NCI-H1092 treated with DMSO at 0.1 percent for 48 hours (cell line): Measurements from ENCODE around the gene HECW1.

Experiments
- DNase-seq: peaks from one replicate; lab custom pipeline; 2025; lab: John Stamatoyannopoulos, UW

Gene HECW1

DNA sequence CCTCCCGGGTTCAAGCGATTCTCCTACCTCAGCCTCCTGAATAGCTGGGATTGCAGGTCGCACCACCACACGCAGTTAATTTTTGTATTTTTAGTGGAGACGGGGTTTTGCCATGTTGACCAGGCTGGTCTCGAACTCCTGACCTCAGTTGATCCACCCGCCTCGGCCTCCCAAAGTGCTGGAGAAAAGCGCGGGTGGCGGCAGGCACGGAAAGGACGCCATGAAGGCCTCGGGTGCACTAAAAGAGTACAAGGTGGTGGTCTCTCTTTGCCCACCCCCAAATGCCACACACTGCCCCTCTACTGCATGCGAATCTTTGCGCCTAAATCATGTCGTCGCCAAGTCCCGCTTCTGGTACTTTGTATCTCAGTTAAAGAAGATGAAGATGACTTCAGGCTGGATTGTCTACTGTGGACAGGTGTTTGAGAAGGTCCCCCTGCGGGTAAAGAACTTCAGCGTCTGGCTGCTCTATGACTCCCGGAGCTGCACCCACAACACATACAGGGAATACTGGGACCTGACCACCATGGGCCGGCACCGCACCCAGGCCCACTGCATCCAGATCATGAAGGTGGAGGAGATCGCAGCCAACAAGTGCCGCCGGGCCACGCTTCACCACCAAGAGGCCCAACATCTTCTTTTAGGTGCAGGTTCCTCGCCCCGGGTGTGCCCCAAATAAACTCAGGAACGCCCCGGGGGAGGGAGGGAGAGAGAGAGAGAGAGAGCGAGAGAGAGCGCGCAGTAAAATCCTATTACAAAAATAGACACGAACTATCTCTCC is 161.7 kb downstream of the HECW1 start:
- DNase-seq, result no peak

DNA sequence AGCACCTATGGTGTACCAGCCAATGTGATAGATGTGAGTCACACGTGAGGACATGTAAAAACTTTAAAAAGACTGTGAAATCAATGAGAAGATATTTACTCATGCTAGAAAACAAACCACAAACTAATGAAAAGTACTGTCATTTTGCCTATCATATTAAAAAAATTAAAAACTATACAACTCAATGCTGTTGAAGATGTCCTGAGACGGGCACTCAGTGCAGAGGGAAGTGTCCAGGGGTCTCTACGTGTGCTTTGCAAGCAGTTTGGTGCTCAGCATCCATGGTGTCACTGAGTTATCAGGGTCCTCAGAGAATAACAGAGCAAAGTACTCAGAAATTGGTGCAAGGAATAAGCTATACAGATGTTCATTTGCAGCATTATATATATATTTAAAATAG is 162.3 kb downstream of the HECW1 start:
- DNase-seq, result no peak

DNA sequence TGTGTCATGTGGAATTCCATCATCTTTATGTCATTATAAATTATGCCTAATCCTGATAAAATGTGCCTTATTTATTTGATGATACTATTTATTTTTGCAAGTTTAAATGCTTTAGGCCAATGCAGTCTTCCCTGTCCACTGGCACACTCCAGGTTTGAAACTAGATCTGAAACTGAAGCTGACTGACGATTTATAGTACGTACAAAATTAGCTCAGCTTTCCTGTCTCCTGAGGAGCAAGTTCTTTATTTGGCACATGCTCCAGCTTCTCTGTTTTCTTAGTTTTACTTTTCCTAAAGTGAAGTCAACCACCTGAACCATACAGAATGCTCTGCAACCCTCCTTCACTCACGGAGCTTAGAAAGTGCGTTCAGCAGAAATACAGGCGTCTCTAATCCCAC is 164.1 kb downstream of the HECW1 start:
- no peak for DNase-seq

DNA sequence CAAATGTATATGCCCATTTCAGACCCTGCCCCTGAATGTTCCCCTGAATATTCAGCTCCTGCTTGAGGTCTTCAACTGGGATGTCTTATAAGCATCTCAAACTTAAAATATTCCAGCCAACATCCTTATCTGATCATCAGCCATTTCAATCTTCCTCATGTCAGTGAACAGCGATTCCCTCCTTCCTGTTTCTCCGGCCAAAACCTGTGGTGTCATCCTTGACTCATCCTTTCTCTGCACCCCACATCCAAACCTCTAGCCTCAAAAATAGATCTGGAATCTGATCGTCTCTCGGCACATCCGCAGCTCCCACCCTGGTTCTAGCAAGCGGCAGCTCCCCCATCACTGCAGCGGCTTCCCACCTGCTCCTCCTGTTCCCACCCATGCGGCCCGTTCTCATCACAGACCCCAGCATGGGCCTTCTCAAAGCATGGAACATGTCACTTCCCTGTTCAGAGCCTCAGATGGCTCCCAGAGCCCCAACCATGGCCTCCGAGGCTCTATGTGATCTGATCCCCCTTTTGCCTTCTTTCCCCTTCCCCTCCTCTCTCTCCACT is 165.7 kb downstream of the HECW1 start:
- no peak for DNase-seq

DNA sequence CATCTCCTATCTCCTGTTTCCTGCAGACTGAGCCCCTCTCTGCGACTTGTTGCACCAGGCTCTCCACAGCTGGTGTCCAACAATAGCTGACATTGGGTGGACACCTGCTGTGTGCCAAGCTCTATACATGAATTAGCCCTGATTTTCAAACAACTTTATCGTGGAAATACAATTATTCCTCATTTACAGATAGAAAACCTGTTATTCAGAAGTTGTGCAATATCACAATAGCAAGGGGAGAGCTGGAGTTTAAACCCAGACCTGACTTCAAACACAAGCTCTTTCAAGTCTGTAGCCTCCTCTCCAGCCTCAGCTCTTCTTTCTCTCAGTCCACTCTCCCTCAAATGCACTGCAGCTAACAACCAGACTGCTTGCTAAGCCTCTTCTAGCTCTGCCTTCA is 168.8 kb downstream of the HECW1 start:
- DNase-seq, result no peak

DNA sequence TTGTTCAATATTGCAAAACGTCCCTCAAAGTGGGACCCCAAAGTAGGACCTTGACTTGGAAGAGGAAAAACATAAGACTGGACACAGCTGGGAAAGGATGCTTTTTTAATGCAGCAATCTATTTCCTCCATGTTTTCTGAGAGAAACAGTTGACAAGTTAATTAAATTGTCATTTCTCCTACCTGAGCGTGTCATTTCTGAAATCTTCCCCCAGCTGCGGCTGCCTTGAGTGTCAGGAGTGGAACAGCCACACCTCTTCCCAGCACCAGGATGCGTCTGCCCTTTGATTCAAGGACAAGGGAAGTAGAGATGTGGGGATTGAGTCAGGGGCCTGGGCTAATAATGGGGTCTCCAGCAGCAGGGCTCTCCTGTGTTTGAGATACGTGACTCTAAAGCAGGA is 171.3 kb downstream of the HECW1 start:
- no peak for DNase-seq

DNA sequence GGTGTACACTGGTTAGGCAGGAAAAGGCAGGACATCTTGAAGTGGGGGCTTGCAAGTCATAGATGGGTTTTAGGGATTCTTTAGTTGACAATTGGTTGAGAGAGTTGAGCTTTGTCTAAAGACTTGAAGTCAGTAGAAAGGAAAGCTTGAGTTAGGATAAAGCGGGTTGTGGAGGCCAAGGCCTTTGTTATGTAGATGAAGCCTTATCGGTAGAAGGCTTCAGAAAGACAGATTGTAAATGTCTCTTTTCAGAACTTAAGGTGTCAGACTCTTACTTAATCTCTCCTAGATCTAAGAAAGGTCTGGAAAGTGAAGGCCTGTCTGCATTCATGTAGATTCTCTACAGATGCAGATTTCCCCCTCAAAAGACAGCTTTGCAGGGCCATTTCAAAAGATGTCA is 177.4 kb downstream of the HECW1 start:
- DNase-seq, result no peak

DNA sequence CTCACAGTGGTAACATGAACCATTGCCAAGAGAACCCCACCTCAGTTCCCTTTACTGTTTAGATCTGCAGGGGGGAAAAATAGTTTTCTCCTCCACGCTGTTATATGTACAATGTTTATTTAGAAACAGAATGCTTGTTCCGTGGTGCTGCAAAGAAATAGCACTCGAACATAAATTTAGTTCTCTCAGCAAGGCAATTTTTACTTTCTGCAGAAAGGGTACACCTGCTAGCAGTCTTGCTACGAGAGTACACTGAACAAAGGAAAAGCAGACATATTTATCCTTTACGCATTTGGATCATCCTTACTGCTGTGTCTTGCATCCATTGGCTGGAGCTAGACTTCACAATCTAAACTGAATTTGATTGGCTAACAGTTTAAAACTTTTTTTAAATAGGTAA is 178.5 kb downstream of the HECW1 start:
- no peak for DNase-seq

DNA sequence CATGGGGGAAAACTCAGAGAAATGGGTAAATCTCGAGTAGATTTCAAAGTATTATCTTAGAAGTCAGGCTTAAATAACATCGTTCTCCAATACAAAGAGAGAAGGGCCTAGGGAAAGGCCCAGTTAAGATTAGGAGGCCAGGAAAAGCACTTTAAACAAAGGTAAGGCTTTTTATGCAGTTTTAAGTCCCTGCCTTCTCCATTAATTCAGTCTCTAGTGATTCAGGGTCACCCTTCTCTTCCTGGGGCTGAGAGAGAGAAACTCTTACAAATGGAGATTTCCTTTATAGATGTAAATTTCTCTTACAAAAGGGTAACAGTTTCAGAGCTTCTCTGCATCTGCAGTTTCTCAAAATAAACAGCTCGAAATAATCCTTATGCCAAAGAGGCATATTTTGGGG is 179.3 kb downstream of the HECW1 start:
- DNase-seq, result no peak

DNA sequence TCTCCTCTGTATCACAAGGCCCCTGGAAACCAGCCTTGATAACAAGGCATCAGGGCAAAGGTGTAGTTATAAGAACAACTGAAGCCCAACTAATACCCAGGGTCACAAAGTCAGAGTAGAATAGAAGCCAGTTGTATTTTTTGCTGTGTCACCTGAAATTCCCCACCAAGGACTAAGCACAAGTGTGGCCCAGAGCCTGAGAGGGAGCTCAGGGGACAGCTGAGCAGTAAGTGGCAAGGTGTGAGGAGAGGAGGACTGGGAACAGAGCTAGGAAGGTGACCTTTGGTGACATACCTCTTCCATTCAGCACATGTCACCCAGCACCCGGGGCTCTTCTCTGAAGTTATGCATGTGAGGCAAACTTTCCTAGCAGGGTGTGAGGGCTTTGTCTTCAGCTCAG is 179.9 kb downstream of the HECW1 start:
- DNase-seq, result no peak

DNA sequence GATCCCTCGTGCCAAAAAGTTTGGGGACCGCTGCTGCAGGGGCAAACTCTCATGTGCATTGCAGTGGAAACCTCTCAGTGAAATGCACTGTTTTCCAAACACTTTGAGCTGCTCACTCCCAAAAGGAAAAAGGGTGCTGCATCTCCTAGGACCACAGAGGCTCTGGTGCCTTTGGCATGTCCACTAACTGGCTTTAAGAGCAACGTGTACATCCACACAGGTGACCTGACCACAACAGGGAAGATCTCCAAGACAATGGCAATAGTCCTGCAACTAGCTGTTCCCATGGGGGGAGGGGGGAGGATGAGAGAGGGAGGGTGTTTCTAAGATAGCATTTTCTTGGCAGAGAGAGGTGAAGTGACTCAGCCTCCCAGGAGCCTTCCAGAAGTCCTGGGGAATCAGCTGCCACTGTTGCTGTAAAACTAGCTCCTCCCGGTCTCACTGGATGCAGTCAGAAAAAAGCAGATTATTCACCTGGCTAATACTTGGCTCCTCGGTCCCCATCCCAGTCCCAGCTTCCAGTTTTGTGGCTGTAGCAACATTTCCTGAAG is 181.7 kb downstream of the HECW1 start:
- DNase-seq, result no peak

DNA sequence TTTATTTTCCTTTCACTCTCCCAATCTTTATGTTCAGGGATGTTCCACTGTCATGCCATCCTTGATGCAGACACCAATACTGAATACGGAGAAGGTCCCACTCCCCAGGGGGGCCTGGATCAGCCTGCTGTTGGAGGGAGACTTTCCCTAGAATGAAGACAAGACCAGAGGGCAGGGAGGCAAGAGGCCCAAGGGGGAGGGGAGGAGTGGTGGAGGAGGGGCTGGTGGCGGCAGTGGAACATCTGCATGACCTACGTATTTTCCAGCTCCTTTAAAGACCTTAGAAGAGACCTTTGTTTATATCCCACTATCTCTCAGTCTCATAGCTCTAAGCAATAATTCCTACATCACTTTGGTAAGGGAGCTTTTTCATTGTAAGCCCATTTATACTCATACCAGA is 183.0 kb downstream of the HECW1 start:
- DNase-seq, result no peak

DNA sequence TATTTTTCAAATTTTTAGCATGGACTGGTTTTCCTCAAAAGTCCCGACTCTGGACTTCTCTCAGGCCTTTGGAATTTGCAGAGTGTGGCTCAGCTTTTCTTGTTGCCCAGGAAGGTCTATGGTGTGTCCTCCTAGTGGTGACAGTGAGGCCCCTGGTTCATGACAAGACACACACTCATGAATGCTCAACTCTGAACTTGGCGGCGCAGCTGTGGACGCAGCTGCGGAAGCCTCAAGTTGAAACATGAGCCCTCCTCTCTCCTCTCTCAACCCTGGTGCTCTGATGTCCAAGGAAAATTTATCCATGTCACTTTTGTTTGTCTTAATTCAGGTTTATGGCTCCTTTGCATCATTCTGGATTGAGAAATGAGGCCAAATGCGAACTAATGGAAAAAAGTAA is 183.9 kb downstream of the HECW1 start:
- DNase-seq, result no peak

DNA sequence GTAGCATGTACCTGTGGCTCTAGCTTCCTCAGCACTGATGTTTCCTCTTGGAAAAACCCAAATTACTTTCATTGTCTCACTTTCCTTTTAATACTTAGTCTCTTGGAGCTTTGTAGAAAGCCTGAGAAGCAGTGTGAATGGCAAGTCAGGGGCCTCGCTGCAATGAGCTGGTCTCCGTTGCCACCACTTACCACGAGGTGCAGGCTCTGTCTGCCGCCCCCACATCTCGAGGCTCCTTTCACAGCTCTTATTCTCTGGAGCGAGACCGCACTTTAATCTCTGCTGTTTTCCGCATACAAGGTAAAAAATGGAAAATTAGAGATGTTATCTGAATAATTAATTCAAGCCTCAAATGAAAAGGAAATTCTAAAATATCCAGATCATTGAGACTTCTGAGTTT is 186.2 kb downstream of the HECW1 start:
- DNase-seq, result no peak

DNA sequence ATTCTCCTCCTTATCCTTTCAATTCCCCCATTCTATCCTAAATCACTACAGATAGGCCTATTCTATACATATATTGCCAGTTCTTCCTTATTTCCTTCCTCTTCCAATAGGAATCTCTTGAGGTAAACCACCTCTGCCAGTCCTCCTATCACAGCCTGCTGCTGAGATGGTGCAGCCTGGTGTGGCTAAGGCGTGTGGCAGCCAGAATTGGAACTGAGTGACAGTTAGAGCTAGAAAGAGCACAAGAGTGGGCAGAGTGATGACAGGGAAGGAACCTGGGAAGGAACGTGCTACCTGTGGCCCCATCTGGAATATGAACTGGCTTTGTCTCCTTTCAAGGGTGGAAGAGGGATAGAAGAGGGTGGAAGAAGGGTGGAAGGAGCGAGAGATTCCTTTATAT is 187.7 kb downstream of the HECW1 start:
- no peak for DNase-seq

DNA sequence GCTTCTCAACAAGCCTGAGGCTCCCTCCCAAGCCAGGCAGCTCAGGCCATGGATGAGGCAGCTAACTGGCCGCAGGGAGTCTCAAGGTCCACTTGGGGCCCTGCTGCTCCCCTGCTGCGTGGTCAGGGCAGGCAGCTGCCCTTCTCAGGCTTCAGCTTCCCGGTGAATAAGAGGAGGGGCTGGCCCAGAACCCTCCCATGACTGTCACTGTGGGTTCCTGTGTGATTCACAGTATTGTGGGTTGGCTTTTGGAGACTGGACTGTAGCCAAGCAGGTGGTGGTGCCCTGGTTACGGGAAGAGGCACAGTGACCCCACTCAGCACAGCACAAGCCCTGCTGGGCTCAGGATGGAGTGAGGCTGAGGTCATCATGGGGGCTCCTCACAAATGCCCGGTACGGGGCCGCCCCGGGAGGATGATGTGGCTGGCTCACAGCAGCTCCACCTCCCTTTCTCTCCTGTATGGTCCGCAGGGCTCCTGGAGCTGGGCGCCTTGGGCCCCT is 189.8 kb downstream of the HECW1 start:
- no peak for DNase-seq

DNA sequence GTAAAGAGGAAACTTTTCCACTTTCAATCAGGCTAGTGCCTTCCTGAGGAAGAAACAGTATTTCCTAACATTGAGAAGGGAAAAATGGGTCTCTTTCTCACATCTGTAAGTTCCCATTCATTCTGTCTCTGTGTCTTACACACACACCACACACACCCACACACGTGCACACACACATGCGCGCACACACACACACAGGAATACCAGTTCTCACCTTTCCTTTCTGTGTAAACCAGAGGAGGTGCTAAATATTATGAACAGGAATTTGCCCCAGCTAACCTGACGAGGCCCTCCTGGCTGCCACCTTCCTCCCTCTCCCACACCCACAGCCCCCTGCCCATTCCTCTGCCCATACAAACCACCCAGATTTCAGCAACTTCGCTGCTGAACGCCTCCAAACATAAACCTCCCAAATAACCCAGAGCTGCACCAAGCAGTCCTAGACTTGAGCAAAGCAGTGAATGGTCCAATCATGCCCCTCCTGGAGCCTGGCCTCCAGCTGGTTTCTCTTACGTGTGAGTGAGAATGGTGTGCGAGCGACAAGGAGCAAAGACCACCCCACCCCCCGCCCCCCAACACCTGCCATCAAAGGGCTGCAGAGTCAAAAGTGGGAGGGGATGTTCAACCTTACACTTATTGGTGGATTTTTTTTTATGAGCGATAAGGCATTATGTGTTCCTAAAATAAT is 190.5 kb downstream of the HECW1 start:
- no peak for DNase-seq

DNA sequence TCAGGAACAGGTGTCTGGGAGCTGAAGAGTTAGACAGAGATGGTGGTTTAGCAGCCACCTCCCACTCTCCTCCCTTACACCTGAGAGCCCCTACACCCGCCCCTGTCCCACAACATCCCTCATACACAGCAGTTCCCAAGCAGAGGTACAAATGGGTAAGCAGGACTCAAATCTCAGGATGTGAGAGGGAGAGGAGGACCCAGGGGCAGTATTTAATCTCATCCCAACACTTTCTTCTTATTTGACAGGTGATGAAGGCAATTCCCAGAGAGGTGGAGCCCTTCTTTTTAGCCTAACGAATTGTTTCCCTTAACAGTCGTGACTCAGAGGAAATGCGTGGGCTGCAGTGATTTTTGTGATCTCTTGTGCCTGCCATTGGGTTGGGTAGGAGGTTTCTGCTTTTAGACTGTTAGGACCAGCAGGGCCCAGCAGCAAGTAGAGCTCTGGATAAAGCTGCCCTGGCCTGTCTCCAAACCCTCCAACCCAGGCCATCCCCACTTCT is 191.3 kb downstream of the HECW1 start:
- no peak for DNase-seq

DNA sequence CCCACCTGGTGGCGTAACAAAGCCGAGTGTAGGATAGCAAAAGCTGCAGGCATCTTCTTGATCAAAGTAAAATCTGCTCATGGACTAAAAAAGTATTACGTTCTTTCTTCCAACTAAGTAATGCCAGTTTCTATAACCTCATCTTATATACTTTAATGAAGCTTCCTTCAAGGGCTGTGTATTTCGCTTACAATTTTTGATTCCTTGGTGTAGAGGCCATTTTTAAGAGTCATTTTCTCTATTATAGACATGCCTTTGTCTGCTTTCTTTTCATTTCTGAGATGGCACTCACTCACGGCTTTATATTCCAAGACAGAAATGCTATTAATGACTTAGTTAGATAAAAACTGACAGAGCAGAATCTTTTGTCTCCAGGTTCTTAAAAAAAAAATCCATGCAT is 194.0 kb downstream of the HECW1 start:
- no peak for DNase-seq

DNA sequence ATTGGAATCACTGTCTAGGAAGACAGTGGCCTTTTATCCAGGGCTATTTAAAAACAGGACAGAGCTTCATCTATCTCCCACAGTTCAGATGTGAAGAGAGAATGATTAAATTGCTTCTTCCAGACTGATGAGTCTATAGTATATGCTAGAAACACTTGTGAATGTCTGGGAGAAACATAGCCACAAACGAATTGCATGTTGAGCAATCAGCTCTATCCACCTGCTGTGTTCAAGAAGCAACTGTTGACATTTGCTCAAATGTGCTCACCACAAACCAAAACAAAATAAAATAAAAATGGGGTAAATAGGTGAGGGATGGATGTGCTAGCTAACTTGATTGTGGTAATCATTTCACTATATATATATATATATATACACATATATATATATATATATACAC is 195.1 kb downstream of the HECW1 start:
- DNase-seq, result no peak

DNA sequence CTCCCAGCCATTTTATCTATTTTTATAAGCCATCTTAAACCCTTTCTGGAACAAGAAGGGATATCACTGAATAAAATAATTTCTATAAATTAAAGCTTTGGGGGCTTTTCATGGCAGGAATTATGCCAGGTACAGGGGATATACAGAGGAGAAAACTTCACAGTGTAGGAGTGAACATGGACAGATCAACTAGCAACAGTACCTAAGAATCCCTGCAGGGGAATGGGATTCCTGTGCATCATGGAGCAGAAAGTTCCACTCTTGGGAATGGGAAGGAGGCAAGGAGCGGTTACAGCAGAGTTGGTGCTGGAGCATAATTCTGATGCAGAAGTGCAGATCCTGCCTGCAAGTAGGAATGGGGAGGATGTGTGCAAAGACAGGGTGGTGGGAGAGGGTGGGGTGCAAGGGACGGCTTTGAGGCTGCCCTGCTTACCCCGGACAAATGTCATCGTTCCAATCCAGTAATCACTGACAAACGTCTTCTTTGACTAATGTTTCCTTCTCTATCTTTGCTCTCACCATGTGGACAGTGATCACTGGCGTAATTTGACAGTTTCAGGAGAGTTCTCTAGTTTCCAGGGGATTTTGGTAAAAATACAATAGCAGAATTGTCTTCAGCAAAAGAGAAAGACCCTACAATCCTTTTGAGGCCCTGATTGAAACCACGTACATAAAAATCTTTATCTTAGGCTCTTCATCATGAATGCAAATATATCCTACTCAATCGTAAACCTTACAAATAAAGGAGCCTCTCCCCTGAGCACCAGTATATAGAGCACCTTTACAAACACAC is 196.7 kb downstream of the HECW1 start:
- DNase-seq, result no peak

DNA sequence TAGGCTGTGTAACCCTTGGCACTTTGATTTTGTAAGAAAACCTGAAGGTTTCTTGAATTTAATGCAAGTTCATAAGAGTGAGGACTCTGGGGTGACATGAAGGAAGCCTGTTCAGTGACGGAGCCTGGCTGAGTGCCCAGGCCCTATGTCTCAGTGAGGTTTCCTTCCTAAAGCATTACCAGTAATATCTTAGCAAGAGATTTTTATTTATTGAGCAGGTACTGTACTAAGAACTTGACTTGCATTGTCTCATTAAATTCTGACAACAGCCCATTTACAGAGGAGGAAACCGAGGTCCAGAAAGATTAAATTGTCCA is 197.2 kb downstream of the HECW1 start:
- DNase-seq, result no peak
